ENCODE measurements around the gene HOXB5.

The HOXB5 gene

GRCh38 chr17:48601207-48601538 lies 7.6 kb upstream of the HOXB5 start:
- no peak for DNase-seq

- no peak for DNase-seq
Observed at GRCh38 chr17:48600244-48601098, 6.9 kb upstream of the HOXB5 start.

GRCh38 chr17:48599354-48599753 lies 5.8 kb upstream of the HOXB5 start:
- no peak for DNase-seq

GRCh38 chr17:48598736-48599135 lies 5.2 kb upstream of the HOXB5 start:
- no peak for DNase-seq

GRCh38 chr17:48597778-48598631 lies 4.4 kb upstream of the HOXB5 start:
- DNase-seq = no peak

GRCh38 chr17:48597528-48597777 lies 3.9 kb upstream of the HOXB5 start:
- DNase-seq = no peak

GRCh38 chr17:48596735-48597527 lies 3.4 kb upstream of the HOXB5 start:
- DNase-seq = no peak

GRCh38 chr17:48596000-48596734 lies 2.6 kb upstream of the HOXB5 start:
- no peak for DNase-seq

GRCh38 chr17:48595278-48595999 lies 1.9 kb upstream of the HOXB5 start:
- no peak for DNase-seq

- no peak for DNase-seq
Observed at GRCh38 chr17:48594538-48595277, 1.1 kb upstream of the HOXB5 start.

- DNase-seq = no peak
Observed at GRCh38 chr17:48593840-48594537, 410 bp upstream of the HOXB5 start.

GRCh38 chr17:48592577-48592976 lies 1.0 kb downstream of the HOXB5 start:
- no peak for DNase-seq

GRCh38 chr17:48592057-48592514 lies 1.5 kb downstream of the HOXB5 start:
- no peak for DNase-seq

- no peak for DNase-seq
Observed at GRCh38 chr17:48591255-48592056, 2.1 kb downstream of the HOXB5 start.

GRCh38 chr17:48590607-48591161 lies 2.9 kb downstream of the HOXB5 start:
- no peak for DNase-seq

GRCh38 chr17:48589831-48590606 lies 3.6 kb downstream of the HOXB5 start, which contains the start of gene HOXB3:
Gene HOXB3 (minus strand): TSS chr17:48590241. CDS start chr17:48552474, 37,767 bp downstream.
- DNase-seq = no peak

- DNase-seq = no peak
Observed at GRCh38 chr17:48589060-48589830, 4.3 kb downstream of the HOXB5 start.

GRCh38 chr17:48588528-48588927 lies 5.1 kb downstream of the HOXB5 start:
- DNase-seq = no peak
